ENCODE data around the gene ERBB2. TPM values are rescaled to one million over a fixed set of nuclear protein-coding genes. Genes with fewer than 3 reads are reported as not detected.

Gene ERBB2
- total and polyA plus RNA-seq, 9 of the 15 experiments (the other 6 are each of a cell fraction or from before 2014, with no cell fraction given) = 0.74 to 5.6 (median 3.3) TPM

- Histone ChIP-seq H3K4me2 (ENCODE audit: insufficient read depth, low read length) (no peak overlapping the region), H3K4me3 (no peak overlapping the region), H3K27ac (ENCODE audit: extremely low read depth, low read depth, low read length) (no peak overlapping the region), H3K4me1 (replicated peaks in 1 of 2; ENCODE audit: control insufficient read depth in 2 of 2, insufficient read depth in 2 of 2, low read length in 2 of 2) (peaks cover 0 to 13% of the 10 kb centered on the region in 2 experiments; a peak in 2 of 5 replicates), H4K20me1 (replicated peaks; ENCODE audit: control insufficient read depth, insufficient read depth, low read length) (no peaks in the 10 kb centered on the region), H3K27me3 (ENCODE audit: control insufficient read depth in 2 of 2, insufficient read depth in 2 of 2, low read length in 2 of 2) (no peaks in the 10 kb centered on the region), H3K9me1 (ENCODE audit: control insufficient read depth, insufficient read depth, low read length) (no peaks in the 10 kb centered on the region), H3K9me3 (replicated peaks; ENCODE audit: control insufficient read depth, insufficient read depth, low read depth, low read length) (no peaks in the 10 kb centered on the region), H3K36me3 (ENCODE audit: control insufficient read depth, insufficient read depth, low read length) (no peaks in the 10 kb centered on the region), H2AFZ (ENCODE audit: low read depth, low read length) (no peak overlapping the region), H3K9ac (ENCODE audit: insufficient read depth in 1 of 2, low read depth in 2 of 2, low read length in 2 of 2) (peak overlapping the region in 1 of 2 experiments; percentile 20; a peak in 1 of 4 replicates), H3K79me2 (ENCODE audit: control insufficient read depth, insufficient read depth, low read length) (no peaks in the 10 kb centered on the region)
- ATAC-seq (no peak), FAIRE-seq (no peak), DNase-seq (ENCODE audit: extremely low read depth in 1 of 4, low spot score in 3 of 4) (no peak)
- no TSS peak for BruUV-seq (replicated peaks)
- ChIA-PET POLR2A (interaction anchor here (1.0 kb wide), 2 partner anchors 8 to 28 kb away, joined by 3 read pairs; partner anchors contain the start of gene PGAP3), CTCF (ENCODE audit: low intra/inter-chr PET ratio) (no interaction called here)
- in situ Hi-C loops (cut with MboI) = no loop called here
- intact Hi-C loops (cut with micrococcal nuclease) = no loop called here
- TF ChIP-seq ZNF311 (CRISPR knock-in tag; IDR thresholded peaks at IDR 0.05) (no peak), VEZF1 (CRISPR knock-in tag; IDR thresholded peaks at IDR 0.05) (no peak), ZBTB8A (IDR thresholded peaks at IDR 0.05; ENCODE audit: partially characterized antibody) (no peak), MIER1 (IDR thresholded peaks at IDR 0.05; ENCODE audit: low read depth) (no peak), ZNF764 (CRISPR knock-in tag; IDR thresholded peaks at IDR 0.05; ENCODE audit: low read depth) (no peak), KLF1 (tag; IDR thresholded peaks at IDR 0.05) (no peak), HDAC8 (tag; IDR thresholded peaks at IDR 0.05) (no peak), KAT7 (CRISPR knock-in tag; IDR thresholded peaks at IDR 0.05; ENCODE audit: borderline replicate concordance) (no peak)
- 58% methylated on average over 14 of the region's 15 CpGs for WGBS (ENCODE audit: insufficient coverage, low coverage, missing lambda C conversion rate)
Observed at GRCh38 chr17:39716073-39716818, 16.4 kb downstream of the ERBB2 start.
